HS-5 (cell line): ENCODE results near the gene INHBE.

Experiments used
- DNase-seq: peaks from one replicate; pipeline ENCODE4 v3.0.0-alpha.2; 2012; ENCODE audit warnings: low read depth

Gene INHBE

DNA sequence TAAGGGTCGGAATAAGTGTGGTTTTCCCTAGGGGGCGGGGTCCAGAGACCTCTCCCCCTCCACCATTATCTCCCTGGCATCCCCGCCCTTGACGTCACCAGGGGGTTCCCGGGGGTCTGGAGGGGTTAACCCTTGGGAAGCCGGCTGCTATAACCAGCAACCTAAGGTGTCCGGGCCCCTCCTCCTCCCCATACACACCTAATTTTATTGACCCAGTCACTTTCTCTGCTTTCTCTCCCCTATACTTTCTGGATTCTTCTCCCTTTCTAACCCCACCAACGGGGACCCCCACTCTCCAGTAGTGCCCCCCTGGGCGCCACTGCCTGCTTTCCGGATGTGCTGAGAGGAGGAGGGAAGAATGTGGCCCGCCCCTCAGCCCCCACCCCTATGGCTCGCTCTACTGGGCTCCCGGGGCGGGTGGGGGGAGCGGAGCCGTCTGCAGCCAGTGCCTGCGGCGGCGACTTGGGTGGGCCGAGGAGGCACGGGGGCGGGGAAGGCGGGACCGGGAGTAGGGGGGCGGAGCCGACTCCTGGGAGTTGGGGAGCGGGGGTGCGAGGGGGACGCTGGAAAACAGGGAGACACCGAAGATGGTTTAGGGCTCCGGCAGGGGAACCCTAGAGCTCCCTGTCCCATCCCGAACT is 6.3 kb downstream of the INHBE start:
- no peak for DNase-seq

DNA sequence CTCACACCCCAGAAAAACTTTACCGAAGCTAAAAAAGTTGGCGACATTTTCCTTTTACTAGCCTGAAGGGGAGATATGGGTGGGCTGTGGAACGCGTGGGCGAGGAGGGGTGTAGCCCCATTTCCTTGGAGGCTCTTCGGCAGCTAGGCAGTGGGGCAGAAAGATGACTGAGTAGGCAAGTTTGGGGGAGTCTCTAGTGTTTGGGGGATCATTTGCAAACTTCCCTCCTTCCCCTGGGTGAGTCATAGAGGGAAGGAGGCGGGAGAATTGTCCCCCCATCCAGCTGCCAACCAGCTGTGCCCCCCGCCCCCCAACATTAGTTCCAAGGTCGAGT is 6.8 kb downstream of the INHBE start:
- no peak for DNase-seq

DNA sequence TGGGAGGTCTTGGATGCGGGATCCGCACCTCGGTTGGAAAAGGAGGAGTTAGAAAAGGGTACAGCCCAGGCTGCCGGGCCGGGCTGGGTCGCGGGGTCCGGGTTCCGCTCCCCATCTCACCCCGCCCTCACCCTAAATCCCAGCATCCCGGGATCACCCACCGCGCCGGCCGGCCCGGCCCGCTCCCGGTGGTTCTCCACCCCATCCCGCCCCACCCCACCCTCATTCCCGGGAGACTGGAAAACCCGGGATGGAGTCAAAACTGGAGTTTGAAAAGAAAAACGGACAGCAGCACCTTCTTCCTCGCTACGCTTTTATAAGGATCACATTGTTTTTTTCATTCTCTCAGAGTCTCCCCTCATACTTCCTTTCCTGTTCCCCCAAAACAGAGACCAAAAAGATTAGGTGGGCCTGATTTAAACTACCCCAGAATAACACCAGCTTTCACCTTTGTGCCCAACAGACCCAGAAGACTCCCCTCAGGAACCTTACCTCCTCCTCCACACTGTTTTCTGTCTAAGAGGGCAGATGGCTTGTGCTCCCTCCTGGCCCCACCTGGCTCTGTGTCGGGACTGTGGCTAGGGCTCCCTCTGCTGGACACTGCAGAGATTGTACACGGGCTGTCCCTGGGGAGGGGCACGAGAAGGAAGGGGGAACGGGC is 7.3 kb downstream of the INHBE start:
- DNase-seq = peak; percentile 87

DNA sequence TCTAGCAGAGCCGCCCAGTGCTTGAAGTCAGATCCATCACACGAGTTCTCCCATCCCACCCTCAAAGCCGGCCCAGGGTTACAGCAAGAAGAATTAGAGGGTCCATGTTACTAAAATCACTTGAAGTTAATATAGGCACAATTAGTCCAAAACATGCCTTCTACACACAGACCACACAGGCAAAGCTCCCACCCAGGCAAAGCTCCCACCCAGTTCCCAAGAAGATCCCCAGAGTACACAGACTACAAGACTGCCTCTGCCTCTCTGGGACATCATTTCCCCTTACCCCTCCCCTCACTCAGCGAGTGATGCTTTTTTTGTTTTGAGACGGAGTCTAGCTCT is 7.8 kb downstream of the INHBE start:
- DNase-seq = no peak

DNA sequence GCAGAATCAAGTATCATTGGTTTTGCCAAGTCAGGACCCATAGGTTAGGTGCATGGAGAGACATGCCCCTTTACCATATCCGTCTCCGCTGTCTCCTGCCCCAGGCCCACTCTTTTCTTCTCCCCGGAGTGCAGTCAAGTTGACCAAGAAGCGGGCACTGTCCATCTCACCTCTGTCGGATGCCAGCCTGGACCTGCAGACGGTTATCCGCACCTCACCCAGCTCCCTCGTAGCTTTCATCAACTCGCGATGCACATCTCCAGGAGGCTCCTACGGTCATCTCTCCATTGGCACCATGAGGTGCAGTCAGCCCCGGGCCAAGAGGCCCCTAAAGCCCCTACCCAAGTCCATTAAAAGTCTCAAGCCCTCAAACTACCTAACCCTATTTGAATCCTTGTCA is 9.5 kb downstream of the INHBE start:
- DNase-seq = no peak

DNA sequence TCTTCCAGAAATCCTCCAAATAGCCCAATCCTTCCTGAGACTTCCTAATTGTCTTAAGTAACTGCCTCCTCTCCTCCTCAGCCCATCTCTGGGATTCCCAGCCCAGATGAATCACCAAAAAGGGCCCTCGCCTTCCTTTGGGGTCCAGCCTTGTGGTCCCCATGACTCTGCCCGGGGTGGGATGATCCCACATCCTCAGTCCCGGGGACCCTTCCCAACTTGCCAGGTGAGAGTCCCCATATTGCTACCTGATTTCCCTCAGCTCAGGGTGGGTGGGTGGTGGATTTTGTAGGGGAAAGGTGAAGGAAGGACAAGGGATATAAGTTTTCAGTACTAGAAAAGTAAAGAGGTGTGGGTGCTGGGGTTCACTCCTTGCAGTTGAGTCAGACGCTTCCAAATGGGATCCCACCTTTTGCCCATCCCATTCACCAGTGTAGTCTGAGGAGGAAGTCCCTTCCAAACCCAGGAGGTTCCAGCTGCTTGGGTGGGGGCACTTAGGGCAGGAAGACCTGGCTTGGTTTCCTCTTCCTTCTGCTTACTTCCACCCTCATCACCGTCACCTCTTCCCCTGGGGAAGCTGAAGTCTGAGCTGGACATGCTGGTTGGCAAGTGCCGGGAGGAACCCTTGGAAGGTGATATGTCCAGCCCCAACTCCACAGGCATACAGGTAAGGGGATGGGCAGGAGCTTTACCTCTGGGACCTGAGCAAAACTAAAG is 10.1 kb downstream of the INHBE start:
- no peak for DNase-seq

DNA sequence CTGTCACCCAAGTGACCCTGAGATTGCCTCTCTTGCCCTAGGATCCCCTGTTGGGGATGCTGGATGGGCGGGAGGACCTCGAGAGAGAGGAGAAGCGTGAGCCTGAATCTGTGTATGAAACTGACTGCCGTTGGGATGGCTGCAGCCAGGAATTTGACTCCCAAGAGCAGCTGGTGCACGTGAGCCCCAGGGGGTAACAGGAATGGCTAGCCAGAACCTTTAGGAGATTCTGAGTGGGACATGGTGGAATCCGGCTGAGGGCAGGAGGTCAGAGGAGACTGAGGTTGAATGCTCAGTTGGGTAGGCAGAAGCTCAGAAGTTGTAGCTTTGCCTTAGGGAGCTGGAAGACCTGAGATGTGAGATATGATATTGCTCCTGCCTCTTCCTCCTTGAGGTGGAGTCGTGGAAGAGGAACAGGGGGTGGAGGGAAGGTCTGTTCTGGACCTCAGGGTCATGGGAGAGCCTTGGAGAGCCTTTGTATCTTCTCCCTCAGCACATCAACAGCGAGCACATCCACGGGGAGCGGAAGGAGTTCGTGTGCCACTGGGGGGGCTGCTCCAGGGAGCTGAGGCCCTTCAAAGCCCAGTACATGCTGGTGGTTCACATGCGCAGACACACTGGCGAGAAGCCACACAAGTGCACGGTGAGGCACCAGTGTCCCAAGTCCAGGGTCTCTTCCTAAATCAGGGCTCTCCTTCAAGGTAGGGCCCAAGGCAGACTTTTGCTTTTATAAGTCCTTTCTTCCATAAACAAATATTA is 10.8 kb downstream of the INHBE start:
- DNase-seq = no peak

DNA sequence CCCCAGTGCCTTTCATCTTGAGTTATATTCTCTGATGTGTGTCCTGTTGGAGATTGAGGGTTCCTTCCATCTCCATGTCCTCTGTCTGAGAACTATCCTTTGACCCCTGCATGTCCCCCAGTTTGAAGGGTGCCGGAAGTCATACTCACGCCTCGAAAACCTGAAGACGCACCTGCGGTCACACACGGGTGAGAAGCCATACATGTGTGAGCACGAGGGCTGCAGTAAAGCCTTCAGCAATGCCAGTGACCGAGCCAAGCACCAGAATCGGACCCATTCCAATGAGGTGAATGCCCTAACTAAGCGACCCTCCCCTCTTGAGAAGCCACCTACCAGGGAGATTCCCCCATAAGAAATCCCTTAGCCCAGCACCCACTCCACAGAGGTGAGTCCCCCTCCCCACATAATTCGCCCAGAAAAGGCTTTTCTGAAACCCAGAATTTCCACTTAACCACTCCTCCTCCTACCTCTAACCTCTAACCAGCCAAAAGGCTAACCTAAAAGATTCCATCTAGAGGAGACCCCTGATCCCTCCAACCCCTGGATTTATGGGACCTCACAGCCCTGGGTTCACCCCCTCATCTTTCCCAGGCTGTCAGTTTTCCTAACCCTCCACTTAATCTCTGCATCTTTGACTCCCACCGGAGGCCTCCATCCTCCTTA is 12.2 kb downstream of the INHBE start:
- DNase-seq = no peak

DNA sequence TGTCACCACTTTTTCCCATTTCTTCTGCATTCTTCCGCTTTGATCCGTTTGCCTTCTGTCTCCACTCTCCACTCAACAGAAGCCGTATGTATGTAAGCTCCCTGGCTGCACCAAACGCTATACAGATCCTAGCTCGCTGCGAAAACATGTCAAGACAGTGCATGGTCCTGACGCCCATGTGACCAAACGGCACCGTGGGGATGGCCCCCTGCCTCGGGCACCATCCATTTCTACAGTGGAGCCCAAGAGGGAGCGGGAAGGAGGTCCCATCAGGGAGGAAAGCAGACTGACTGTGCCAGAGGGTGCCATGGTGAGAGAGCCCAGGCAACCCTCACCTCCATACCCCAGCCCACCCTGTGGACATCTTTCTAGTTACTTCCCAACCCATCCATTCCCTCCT is 12.8 kb downstream of the INHBE start:
- DNase-seq = no peak

DNA sequence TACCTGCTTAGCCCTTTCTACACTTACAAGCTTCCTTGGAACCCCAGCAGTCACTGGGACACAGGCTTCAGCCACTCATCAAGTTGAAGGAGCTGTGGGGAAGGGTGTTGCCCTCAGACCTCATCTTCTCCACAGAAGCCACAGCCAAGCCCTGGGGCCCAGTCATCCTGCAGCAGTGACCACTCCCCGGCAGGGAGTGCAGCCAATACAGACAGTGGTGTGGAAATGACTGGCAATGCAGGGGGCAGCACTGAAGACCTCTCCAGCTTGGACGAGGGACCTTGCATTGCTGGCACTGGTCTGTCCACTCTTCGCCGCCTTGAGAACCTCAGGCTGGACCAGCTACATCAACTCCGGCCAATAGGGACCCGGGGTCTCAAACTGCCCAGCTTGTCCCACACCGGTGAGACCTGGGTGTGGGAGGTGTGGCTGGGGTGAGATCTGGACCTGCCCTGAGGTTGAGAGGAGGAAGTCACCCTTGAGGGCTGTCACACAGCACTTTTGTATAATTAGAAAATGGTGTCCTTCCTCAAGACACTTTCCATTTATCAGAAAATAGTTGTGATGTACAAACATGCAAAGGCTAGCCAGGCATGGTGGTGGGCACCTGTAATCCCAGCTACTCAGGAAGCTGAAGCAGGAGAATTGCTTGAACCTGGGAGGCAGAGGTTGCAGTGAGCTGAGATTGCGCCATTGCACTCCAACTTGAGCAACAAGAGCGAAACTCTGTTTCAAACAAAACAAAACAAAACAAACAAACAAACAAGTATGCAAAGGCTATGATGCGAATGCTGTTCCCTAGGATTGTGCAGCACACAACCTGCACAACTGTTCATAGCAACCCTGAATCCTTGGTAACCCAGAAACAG is 14.4 kb downstream of the INHBE start:
- DNase-seq = no peak

DNA sequence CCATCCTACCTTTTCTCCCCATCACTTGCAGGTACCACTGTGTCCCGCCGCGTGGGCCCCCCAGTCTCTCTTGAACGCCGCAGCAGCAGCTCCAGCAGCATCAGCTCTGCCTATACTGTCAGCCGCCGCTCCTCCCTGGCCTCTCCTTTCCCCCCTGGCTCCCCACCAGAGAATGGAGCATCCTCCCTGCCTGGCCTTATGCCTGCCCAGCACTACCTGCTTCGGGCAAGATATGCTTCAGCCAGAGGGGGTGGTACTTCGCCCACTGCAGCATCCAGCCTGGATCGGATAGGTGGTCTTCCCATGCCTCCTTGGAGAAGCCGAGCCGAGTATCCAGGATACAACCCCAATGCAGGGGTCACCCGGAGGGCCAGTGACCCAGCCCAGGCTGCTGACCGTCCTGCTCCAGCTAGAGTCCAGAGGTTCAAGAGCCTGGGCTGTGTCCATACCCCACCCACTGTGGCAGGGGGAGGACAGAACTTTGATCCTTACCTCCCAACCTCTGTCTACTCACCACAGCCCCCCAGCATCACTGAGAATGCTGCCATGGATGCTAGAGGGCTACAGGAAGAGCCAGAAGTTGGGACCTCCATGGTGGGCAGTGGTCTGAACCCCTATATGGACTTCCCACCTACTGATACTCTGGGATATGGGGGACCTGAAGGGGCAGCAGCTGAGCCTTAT is 15.3 kb downstream of the INHBE start:
- no peak for DNase-seq

DNA sequence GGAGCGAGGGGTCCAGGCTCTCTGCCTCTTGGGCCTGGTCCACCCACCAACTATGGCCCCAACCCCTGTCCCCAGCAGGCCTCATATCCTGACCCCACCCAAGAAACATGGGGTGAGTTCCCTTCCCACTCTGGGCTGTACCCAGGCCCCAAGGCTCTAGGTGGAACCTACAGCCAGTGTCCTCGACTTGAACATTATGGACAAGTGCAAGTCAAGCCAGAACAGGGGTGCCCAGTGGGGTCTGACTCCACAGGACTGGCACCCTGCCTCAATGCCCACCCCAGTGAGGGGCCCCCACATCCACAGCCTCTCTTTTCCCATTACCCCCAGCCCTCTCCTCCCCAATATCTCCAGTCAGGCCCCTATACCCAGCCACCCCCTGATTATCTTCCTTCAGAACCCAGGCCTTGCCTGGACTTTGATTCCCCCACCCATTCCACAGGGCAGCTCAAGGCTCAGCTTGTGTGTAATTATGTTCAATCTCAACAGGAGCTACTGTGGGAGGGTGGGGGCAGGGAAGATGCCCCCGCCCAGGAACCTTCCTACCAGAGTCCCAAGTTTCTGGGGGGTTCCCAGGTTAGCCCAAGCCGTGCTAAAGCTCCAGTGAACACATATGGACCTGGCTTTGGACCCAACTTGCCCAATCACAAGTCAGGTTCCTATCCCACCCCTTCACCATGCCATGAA is 16.0 kb downstream of the INHBE start:
- DNase-seq = no peak

DNA sequence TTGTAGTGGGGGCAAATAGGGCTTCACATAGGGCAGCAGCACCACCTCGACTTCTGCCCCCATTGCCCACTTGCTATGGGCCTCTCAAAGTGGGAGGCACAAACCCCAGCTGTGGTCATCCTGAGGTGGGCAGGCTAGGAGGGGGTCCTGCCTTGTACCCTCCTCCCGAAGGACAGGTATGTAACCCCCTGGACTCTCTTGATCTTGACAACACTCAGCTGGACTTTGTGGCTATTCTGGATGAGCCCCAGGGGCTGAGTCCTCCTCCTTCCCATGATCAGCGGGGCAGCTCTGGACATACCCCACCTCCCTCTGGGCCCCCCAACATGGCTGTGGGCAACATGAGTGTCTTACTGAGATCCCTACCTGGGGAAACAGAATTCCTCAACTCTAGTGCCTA is 16.6 kb downstream of the INHBE start:
- no peak for DNase-seq

DNA sequence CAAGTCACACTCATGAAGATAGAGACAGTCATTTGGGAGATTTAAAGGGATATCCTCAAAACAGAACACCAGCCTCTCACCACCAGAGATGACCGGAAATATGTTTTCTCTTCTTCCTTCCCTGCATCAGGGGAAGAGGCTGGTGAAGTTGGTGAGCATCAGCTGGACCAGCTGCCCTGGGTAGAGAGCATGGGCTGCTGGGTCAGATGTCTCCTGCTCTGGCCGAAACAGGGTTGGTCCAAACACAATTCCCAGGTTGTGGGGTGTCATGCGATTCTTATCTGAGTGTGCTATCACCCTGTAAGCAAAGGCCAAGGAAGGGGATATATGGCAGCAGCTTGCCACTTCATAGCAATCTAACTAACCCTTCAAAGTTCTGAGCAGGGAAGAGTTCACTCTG is 17.3 kb downstream of the INHBE start:
- DNase-seq = no peak

DNA sequence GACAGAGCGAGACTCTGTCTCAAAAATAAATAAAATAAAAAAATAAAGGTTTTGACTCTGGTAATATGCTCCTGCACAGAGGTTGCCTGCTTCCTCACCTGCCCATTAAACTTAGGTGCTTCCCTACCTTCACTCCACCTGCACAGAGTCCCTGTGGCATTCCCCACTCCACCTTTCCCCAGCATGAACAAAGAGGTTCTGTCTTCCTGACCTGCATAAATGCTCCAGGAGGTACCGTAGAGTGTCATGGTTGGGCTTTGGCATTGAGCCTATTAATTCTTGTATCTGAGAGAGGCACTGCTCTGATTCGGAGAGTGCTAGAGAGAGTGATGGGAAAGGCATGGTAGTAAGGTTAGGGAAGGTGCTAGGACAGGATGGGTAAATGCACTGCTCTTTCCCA is 18.3 kb downstream of the INHBE start:
- no peak for DNase-seq

DNA sequence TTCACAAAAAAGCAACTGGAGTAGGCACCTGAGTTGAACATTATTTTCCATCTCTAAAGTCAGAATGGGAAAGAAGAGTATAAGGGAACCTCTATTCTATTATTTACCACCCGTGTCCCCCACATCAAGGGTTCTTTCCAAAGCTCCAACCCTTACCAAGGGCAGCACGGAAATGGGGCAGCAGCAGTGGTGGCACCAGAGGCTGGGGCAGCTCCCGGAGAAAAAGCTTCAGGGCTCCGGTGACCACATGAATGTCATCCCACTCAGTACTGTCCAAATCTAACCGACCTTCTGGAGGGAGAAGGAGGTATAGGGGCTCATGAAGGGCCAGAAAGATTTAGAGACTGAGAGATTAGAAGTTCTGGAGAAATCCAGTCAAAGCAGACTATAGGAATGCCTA is 18.8 kb downstream of the INHBE start:
- no peak for DNase-seq

DNA sequence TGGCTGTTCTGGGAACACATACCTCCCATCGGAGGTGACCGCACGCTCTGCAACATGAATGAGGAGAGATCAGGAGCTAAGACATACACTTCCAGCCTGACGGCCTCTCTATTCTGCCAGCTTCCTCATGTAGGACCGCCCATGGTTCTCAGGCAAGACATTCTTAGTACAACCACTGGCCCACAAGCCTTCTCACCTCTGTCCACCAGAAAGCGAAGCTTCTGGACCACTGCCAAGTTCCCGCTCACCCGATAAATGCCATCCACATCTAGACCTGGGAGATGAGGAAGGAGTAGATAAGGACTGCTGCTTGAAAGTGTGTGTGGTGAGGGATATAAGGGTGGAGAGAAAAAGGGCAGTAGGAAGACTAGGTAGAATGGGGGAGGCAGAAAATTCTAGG is 19.3 kb downstream of the INHBE start:
- DNase-seq = no peak

DNA sequence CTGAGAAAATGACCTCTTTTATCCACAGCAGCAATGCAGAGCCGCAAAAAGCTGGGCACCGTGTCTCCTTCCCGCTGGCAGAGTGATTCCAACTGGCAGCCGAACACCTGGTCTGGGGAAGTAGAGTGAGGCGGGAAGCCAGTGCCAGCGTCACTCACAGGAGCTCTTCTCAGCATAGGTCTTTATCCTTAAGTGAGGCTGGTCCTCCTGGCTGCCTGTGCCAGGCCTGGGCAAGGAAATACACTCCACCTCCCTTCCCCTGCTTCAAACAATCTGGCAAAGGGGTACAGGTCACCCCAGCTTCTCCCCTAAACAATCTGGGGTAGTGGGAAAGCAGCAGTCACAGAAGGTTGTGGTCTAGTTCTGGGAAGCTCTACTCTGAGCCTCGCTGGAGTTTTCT is 19.8 kb downstream of the INHBE start:
- no peak for DNase-seq

DNA sequence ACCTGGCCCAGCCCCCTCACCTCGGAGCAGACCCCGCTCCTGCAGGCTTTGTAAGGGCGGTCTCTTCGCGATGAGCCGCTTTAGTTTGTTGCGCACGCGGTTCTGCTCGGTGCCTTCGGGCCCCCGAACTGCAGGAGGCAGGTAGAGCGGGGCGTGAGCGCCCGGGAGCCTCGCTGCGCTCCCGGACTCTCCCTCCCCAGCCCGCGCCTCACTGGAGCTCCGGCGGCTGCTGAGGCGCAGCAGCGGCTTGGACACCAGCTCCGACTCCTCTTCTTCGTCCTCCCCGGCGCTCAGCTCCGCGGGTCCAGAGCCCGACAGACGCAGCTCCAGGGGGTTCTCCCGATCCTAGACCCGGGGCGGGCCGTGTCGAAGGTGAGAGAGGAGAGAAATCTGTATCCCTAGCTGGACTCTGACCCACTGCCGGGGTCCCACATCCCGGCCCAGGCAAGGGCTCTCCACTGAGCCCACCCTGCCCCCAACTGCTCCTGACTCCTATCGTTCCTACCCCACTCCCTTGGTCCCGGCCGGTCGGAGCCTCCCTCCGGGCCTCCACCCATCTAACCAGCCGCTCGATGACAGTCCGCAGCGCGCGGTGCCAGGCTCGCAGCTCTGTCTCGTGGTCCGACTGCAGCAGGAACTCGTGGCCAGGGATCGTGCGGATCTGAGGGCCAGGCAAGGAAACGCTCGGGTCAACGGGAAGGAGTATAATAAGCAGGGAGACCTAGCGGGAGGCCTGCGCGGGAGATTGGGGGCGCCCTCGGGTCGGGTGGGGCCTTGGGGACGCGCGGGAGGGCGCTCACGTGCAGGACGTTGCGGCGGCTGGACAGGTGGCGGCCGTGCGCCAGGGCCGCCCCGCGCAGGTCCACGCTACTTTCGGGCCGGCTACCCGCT is 20.4 kb downstream of the INHBE start:
- DNase-seq = no peak
